Panc1 (cell line): ENCODE measurements around the gene AHSG.
"Not testable (repeated sequence)": the region's sequence is repeated elsewhere in the genome, so short reads cannot be mapped to it uniquely, and the experiment has no call there.

Source experiments
- POLR2AphosphoS5 ChIP-seq: IDR thresholded peaks from 2 replicates; pipeline ENCODE4 v1.6.1; 2012; ENCODE audit warnings: mild to moderate bottlenecking, low read depth, low read length, moderate library complexity
- SIN3A ChIP-seq: IDR thresholded peaks from 2 replicates; pipeline ENCODE4 v1.6.1; 2012; ENCODE audit warnings: low read depth, mild to moderate bottlenecking, low read length, moderate library complexity, borderline replicate concordance; ENCODE audit not compliant: insufficient read depth
- TF ChIP-seq, protein P1 (sequence below): fragments of 450-650 bp; IDR thresholded peaks from 2 replicates; pipeline ENCODE4 v1.5.1; 2017; ENCODE audit warnings: mild to moderate bottlenecking

DNA sequence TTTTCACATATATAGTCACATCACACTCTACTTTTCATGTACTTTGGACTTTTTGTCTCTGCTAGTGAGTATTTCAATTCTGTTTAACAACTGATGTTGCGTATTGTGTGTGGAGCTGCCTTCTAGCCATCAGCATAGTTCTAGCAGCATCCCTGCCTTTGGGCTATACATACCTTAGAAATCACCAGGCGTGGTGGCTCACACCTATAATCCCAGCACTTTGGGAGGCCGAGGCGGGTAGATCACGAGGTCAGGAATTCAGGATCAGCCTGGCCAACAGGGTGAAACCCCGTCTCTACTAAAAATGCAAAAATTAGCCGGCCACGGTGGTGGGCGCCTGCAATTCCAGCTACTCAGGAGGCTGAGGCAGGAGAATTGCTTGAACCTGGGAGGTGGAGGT lies 26.6 kb upstream of the AHSG start:
- TF ChIP-seq, protein P1, sequence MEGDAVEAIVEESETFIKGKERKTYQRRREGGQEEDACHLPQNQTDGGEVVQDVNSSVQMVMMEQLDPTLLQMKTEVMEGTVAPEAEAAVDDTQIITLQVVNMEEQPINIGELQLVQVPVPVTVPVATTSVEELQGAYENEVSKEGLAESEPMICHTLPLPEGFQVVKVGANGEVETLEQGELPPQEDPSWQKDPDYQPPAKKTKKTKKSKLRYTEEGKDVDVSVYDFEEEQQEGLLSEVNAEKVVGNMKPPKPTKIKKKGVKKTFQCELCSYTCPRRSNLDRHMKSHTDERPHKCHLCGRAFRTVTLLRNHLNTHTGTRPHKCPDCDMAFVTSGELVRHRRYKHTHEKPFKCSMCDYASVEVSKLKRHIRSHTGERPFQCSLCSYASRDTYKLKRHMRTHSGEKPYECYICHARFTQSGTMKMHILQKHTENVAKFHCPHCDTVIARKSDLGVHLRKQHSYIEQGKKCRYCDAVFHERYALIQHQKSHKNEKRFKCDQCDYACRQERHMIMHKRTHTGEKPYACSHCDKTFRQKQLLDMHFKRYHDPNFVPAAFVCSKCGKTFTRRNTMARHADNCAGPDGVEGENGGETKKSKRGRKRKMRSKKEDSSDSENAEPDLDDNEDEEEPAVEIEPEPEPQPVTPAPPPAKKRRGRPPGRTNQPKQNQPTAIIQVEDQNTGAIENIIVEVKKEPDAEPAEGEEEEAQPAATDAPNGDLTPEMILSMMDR, result not testable (repeated sequence)
- TF ChIP-seq POLR2AphosphoS5, SIN3A: not testable (repeated sequence)
